K562 treated with DMSO at 1 percent for 12 hours (cell line): ENCODE results near the gene TBC1D8B. TPM values are rescaled to one million over a fixed set of nuclear protein-coding genes. Genes with fewer than 3 reads are reported as not detected.

Experiments used
- total RNA-seq: library from RNA; unstranded; fragments of 300-600 nt; gene quantifications from 2 replicates; pipeline ENCODE4 v1.2.3, GENCODE V29; 2022; ENCODE audit not compliant: insufficient read depth

The TBC1D8B gene
- 0.93 TPM in 1 of 2 replicates, not detected in the other for total RNA-seq

DNA sequence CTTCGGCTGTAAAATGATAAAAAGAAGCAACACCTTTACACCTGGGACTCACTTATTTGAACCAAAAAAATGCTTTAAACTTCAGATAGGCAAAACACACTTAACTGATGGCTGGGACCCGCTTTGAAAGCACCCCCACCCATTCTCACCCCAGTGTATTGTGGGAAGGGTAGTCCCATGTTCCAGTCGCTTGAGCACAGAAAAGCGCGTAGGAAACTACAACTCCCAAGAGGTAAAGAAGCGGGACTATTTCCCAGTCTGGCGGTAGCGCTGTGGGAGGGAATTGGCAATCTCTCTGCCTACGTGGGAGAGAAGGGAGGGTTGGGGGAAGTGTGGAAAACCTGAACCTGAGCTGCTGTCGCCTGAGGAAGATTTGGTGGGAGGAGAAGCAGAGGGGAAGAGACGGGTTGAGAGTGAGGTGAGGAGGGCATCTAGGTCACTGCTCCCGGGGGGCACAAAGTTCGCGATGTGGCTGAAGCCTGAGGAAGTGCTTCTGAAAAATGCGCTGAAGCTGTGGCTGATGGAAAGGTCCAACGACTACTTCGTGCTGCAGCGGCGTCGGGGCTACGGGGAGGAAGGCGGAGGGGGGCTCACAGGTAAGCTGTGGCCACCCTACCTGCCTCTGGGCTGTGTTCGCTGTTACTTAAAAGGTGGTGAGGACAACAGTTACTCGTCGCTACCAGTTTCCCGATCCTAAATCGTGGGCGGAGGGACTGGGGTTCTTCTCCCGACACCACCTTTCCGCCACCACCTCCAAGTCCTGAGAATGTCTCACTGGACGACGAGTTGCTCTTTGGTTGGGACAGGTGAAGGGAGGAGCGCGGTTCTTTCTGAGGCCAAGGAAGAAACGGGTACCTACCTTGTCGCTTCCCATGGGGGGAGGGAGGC, at the start of gene TBC1D8B:
TBC1D8B (plus strand) TSS at position 286 of the 888 bp plus-strand sequence; CDS start at position 467, 181 bp downstream.

GRCh38 chrX:106903291-106903824, 100.9 kb downstream of the TBC1D8B start, which contains the start of gene RIPPLY1:
TSS of gene RIPPLY1 (minus strand) at chrX:106903341. CDS start at chrX:106903287, 54 bp downstream.

GRCh38 chrX:106919932-106920452, 117.5 kb downstream of the TBC1D8B start, which contains the start of gene CLDN2:
TSS of gene CLDN2 (plus strand) at chrX:106920402. CDS start at chrX:106928229, 7,827 bp downstream.

Other genes starting within 250 kb of the TBC1D8B start
- 0.39 TPM in 1 of 2 replicates, not detected in the other for gene RADX, start 190.7 kb upstream of the TBC1D8B start, total RNA-seq
- not detected in 2 replicates for gene RNF128, start 76.0 kb upstream of the TBC1D8B start, total RNA-seq
- gene RIPPLY1, start 100.7 kb downstream of the TBC1D8B start, total RNA-seq: not detected in 2 replicates
- gene CLDN2, start 117.7 kb downstream of the TBC1D8B start, total RNA-seq: not detected in 2 replicates
- 0.59 and 0.75 TPM in 2 replicates for gene MORC4, start 197.5 kb downstream of the TBC1D8B start, total RNA-seq